ENCODE results near the gene ATP8A2.

- TF ChIP-seq, protein P1, sequence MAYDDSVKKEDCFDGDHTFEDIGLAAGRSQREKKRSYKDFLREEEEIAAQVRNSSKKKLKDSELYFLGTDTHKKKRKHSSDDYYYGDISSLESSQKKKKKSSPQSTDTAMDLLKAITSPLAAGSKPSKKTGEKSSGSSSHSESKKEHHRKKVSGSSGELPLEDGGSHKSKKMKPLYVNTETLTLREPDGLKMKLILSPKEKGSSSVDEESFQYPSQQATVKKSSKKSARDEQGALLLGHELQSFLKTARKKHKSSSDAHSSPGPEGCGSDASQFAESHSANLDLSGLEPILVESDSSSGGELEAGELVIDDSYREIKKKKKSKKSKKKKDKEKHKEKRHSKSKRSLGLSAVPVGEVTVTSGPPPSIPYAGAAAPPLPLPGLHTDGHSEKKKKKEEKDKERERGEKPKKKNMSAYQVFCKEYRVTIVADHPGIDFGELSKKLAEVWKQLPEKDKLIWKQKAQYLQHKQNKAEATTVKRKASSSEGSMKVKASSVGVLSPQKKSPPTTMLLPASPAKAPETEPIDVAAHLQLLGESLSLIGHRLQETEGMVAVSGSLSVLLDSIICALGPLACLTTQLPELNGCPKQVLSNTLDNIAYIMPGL (CRISPR knock-in tag; IDR thresholded peaks at IDR 0.05) = no peak
- TF ChIP-seq, protein P2, sequence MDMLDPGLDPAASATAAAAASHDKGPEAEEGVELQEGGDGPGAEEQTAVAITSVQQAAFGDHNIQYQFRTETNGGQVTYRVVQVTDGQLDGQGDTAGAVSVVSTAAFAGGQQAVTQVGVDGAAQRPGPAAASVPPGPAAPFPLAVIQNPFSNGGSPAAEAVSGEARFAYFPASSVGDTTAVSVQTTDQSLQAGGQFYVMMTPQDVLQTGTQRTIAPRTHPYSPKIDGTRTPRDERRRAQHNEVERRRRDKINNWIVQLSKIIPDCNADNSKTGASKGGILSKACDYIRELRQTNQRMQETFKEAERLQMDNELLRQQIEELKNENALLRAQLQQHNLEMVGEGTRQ (CRISPR knock-in tag; IDR thresholded peaks at IDR 0.05) = no peak
- TF ChIP-seq CTCF (IDR thresholded peaks at IDR 0.05) = no peak
- no peak for TF ChIP-seq FOXK1 (CRISPR knock-in tag; IDR thresholded peaks at IDR 0.05)
Observed at GRCh38 chr13:26021956-26022355, 650.2 kb downstream of the ATP8A2 start.

All from WTC11 (cell line).